NCI-H2196 treated with DMSO at 0.1 percent for 48 hours (cell line): ENCODE data around the gene MACO1.
"Not testable (repeated sequence)": the region's sequence is repeated elsewhere in the genome, so short reads cannot be mapped to it uniquely, and the experiment has no call there.

Experiments
- DNase-seq: peaks from one replicate; lab custom pipeline; 2025; ENCODE audit not compliant: unreplicated experiment; lab: John Stamatoyannopoulos, UW

Gene MACO1

GRCh38 chr1:25430073-25430966, at the start of gene MACO1:
Gene MACO1, plus strand, starts transcription at chr1:25430897. Its CDS starts 202 bp downstream, at chr1:25431099.
- DNase-seq: peak; percentile 95

- DNase-seq: not testable (repeated sequence)
These were observed 48.2 kb upstream of the MACO1 start for GRCh38 chr1:25382543-25382942.

- not testable (repeated sequence) for DNase-seq
These were observed 47.6 kb upstream of the MACO1 start for GRCh38 chr1:25383090-25383489.

GRCh38 chr1:25383875-25384274, 46.8 kb upstream of the MACO1 start:
- DNase-seq: not testable (repeated sequence)

GRCh38 chr1:25387096-25387495, 43.6 kb upstream of the MACO1 start:
- not testable (repeated sequence) for DNase-seq

- not testable (repeated sequence) for DNase-seq
These were observed 42.0 kb upstream of the MACO1 start for GRCh38 chr1:25388691-25389090.

- DNase-seq: not testable (repeated sequence)
These were observed 41.0 kb upstream of the MACO1 start for GRCh38 chr1:25389721-25390120.

GRCh38 chr1:25392841-25393240, 37.9 kb upstream of the MACO1 start:
- DNase-seq: no peak

GRCh38 chr1:25397549-25397948, 33.1 kb upstream of the MACO1 start:
- not testable (repeated sequence) for DNase-seq

GRCh38 chr1:25398079-25398478, 32.6 kb upstream of the MACO1 start:
- not testable (repeated sequence) for DNase-seq

- not testable (repeated sequence) for DNase-seq
These were observed 27.5 kb upstream of the MACO1 start for GRCh38 chr1:25402947-25403803.

- not testable (repeated sequence) for DNase-seq
These were observed 24.9 kb upstream of the MACO1 start for GRCh38 chr1:25405731-25406305.

GRCh38 chr1:25409641-25410427, 20.9 kb upstream of the MACO1 start:
- not testable (repeated sequence) for DNase-seq

- DNase-seq: not testable (repeated sequence)
These were observed 17.6 kb upstream of the MACO1 start for GRCh38 chr1:25412872-25413623.

GRCh38 chr1:25414157-25414556, 16.5 kb upstream of the MACO1 start:
- DNase-seq: not testable (repeated sequence)

GRCh38 chr1:25414578-25414977, 16.1 kb upstream of the MACO1 start:
- DNase-seq: not testable (repeated sequence)

GRCh38 chr1:25417280-25417679, 13.4 kb upstream of the MACO1 start:
- DNase-seq: not testable (repeated sequence)

- DNase-seq: not testable (repeated sequence)
These were observed 11.4 kb upstream of the MACO1 start for GRCh38 chr1:25419339-25419738.

- not testable (repeated sequence) for DNase-seq
These were observed 10.0 kb upstream of the MACO1 start, which contains the start of gene RHCE for GRCh38 chr1:25420715-25421114. Gene RHCE, minus strand, starts transcription at chr1:25420825. Its CDS starts 39 bp downstream, at chr1:25420786.
